ENCODE measurements around the gene AQP9.

Gene AQP9

DNA sequence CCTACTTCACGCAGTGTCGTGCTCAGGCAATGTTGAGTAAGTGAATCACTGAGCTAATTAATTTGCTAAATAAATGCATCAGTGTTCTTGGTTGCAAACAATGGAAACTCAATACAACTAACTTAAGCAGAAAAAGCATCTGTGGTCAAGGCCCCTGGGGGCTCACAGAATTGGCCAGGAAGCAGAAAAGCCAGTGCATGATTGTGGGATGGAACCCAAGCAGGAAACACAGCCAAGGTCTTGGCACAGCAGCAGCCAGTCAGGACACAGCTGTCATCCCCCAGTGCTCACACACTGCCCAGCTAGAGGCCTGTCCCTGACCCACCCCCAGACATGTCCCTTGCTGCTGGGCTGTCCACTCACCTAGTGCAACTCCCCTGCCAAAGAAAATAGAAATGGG lies 85.9 kb downstream of the AQP9 start:
- TF ChIP-seq, protein P1, sequence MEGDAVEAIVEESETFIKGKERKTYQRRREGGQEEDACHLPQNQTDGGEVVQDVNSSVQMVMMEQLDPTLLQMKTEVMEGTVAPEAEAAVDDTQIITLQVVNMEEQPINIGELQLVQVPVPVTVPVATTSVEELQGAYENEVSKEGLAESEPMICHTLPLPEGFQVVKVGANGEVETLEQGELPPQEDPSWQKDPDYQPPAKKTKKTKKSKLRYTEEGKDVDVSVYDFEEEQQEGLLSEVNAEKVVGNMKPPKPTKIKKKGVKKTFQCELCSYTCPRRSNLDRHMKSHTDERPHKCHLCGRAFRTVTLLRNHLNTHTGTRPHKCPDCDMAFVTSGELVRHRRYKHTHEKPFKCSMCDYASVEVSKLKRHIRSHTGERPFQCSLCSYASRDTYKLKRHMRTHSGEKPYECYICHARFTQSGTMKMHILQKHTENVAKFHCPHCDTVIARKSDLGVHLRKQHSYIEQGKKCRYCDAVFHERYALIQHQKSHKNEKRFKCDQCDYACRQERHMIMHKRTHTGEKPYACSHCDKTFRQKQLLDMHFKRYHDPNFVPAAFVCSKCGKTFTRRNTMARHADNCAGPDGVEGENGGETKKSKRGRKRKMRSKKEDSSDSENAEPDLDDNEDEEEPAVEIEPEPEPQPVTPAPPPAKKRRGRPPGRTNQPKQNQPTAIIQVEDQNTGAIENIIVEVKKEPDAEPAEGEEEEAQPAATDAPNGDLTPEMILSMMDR (IDR thresholded peaks at IDR 0.05; ENCODE audit: control extremely low read depth, extremely low read depth, low read depth, missing control alignments) = no peak
- POLR2A ChIA-PET = no interaction called here
- no peak for DNase-seq (ENCODE audit: extremely low spot score)
- CTCF ChIA-PET = interaction anchor here (1.1 to 1.3 kb wide), 3 partner anchors 9 to 1309 kb away, joined by 3 to 4 read pairs (median 4); partner anchors contain the start of gene MINDY2

- TF ChIP-seq, protein P1 (IDR thresholded peaks at IDR 0.05; ENCODE audit: control extremely low read depth, extremely low read depth, low read depth, missing control alignments) = peak; percentile 78
- peak; percentile 64 for DNase-seq (ENCODE audit: extremely low spot score)
- CTCF ChIA-PET = interaction anchor here (0.6 to 4.7 kb wide), 47 partner anchors 12 to 1301 kb away, joined by 3 to 28 read pairs (median 3); partner anchors contain the start of gene MINDY2
- POLR2A ChIA-PET = no interaction called here
Observed at GRCh38 chr15:58227706-58228543, 89.7 kb downstream of the AQP9 start.

- POLR2A ChIA-PET = no interaction called here
- CTCF ChIA-PET = interaction anchor here (0.8 to 4.7 kb wide), 20 partner anchors 11 to 1300 kb away, joined by 3 to 28 read pairs (median 4); partner anchors contain the start of gene MINDY2
- no peak for DNase-seq (ENCODE audit: extremely low spot score)
- TF ChIP-seq, protein P1 (IDR thresholded peaks at IDR 0.05; ENCODE audit: control extremely low read depth, extremely low read depth, low read depth, missing control alignments) = no peak
Observed at GRCh38 chr15:58228718-58229117, 90.5 kb downstream of the AQP9 start.

GRCh38 chr15:58229297-58229768 lies 91.2 kb downstream of the AQP9 start:
- ChIA-PET CTCF (interaction anchor here (1.3 to 4.7 kb wide), 5 partner anchors 11 to 1300 kb away, joined by 3 to 28 read pairs (median 9); partner anchors contain the start of gene MINDY2), POLR2A (no interaction called here)
- no peak for DNase-seq (ENCODE audit: extremely low spot score)
- TF ChIP-seq, protein P1 (IDR thresholded peaks at IDR 0.05; ENCODE audit: control extremely low read depth, extremely low read depth, low read depth, missing control alignments) = no peak

DNA sequence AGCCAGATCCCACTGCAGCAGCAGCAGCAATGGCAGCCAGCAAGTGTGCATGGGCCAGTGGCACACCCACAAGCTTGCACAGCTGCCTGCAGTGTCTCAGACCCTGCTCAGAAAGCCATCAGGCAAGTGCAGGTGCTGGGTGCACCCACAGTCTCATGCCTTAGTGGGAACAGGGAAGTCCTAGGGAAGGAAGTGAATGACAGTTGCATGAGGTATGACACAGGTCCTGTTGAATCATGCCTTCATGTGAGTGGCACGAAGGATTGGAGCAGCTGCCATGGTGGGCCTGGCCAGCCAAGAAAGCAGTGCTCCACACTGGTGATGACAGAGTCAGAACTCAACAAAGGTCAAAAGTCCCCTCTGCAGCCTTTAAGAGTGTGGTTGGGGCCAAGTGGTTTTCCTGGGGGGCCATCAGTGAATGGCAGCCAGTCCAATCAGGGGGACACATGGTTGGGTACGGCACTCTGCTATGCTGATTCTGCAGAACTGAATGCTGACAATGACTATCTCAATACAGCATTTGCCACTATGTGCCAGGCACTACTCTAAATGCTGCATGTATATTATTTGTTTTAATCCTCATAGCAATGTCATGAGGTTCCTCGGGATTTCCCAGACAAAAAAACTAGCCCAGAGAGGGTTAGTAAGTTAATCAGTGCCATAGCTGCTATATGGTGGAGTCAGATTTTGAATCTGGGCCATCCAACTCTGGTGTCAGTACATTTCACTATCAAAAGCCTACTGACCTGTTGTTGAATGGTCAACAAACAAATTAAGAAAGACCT lies 94.3 kb downstream of the AQP9 start:
- DNase-seq (ENCODE audit: extremely low spot score) = no peak
- ChIA-PET CTCF (interaction anchor here (1.1 to 1.3 kb wide), 3 partner anchors 9 to 11 kb away, joined by 3 to 4 read pairs (median 3); no protein-coding TSS in a partner anchor), POLR2A (interaction anchor here (0.6 kb wide), 1 partner anchor 202 kb away, joined by 5 read pairs; no protein-coding TSS in a partner anchor)
- TF ChIP-seq, protein P1 (IDR thresholded peaks at IDR 0.05; ENCODE audit: control extremely low read depth, extremely low read depth, low read depth, missing control alignments) = no peak

DNA sequence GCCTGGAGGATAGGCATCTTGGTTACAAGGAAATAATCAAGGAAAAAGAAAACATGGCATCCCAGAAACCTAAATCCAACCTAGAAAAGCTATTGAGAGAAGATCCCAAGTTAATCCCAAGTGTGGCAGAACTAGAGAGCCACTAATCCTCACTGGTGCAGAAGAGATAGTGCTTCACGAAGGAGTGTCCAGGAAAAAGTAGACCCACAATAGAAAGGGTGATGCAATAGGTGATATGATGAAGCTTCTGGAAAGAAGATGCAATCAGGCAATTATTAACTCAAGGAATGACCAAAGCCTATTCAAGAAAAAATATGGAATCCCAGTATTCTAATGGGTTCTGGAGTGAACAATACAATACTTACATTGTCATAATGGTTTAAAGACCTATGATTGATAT lies 95.2 kb downstream of the AQP9 start:
- DNase-seq (ENCODE audit: extremely low spot score) = no peak
- POLR2A ChIA-PET = interaction anchor here (0.6 kb wide), 1 partner anchor 202 kb away, joined by 5 read pairs; no protein-coding TSS in a partner anchor
- TF ChIP-seq, protein P1 (IDR thresholded peaks at IDR 0.05; ENCODE audit: control extremely low read depth, extremely low read depth, low read depth, missing control alignments) = no peak
- CTCF ChIA-PET = interaction anchor here (1.1 kb wide), 1 partner anchor 10 kb away, joined by 3 read pairs; no protein-coding TSS in a partner anchor

Measured in GM10248 (cell line).